C4-2B (cell line): ENCODE results near the gene FAM131B.

Experiments
- ZFX ChIP-seq: fragments of 450-650 bp; IDR thresholded peaks from 2 replicates; pipeline ENCODE4 v1.6.1; 2017
- TF ChIP-seq, protein P1 (sequence below): fragments of 450-650 bp; conservative IDR thresholded peaks from 2 replicates; pipeline ENCODE4 v1.5.1; 2017; ENCODE audit warnings: mild to moderate bottlenecking

DNA sequence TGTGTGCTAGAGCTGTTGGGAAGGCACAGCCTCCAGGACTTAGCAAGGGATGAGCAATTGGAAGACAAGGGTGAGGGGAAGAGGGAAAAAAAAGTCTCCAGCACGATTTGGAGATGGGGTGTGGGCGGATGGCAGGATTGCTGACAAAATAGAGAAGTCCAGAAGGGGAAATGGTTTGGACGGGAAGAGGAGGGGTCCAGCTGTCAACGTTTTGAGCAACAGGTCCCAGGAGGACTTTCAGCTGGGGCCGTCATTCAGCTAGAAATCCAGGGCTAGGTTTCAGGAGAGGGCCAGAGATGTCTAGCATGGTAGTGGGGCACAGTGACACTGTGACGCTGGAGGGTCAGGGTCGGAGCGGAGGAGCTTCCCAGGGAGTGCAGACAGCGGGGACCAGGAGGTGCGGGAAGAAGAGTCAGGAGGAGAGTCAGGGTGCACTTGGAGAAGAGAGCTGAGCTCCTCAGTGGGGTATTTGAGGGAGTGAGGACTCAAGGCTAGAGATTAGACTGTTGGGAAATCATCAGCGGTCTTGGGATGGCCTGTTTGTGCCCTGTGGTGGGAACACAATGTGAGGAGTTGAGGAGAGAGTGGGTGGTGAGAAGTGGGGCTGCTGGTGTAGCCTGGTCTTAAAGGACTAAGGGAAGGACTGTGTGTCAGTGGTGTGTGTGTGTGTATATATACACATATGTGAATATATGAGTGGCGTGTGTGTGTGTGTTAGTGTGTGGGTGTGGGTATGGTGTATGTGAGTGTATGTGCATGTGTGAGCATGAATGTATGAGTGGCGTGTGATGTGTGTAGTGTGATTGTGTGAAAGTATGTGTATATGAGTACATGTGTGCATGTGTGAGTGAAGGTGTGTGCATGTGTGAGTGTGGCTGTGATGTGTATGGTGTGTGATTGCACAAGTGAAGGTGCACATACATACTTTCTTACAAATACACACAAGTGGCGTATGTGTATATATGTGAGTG lies 22.4 kb upstream of the FAM131B start:
- TF ChIP-seq, protein P1, sequence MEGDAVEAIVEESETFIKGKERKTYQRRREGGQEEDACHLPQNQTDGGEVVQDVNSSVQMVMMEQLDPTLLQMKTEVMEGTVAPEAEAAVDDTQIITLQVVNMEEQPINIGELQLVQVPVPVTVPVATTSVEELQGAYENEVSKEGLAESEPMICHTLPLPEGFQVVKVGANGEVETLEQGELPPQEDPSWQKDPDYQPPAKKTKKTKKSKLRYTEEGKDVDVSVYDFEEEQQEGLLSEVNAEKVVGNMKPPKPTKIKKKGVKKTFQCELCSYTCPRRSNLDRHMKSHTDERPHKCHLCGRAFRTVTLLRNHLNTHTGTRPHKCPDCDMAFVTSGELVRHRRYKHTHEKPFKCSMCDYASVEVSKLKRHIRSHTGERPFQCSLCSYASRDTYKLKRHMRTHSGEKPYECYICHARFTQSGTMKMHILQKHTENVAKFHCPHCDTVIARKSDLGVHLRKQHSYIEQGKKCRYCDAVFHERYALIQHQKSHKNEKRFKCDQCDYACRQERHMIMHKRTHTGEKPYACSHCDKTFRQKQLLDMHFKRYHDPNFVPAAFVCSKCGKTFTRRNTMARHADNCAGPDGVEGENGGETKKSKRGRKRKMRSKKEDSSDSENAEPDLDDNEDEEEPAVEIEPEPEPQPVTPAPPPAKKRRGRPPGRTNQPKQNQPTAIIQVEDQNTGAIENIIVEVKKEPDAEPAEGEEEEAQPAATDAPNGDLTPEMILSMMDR = no peak
- no peak for TF ChIP-seq ZFX
